Measurements from ENCODE around the gene BUD31.

- TF ChIP-seq EZH2 (IDR thresholded peaks at IDR 0.05; ENCODE audit: borderline replicate concordance, control insufficient read depth, low read depth, low read length) (no peak), SIN3A (IDR thresholded peaks at IDR 0.05; ENCODE audit: low read depth, low read length) (no peak), EGR1 (IDR thresholded peaks at IDR 0.05; ENCODE audit: borderline replicate concordance in 1 of 2, low read depth in 2 of 2, low read length in 2 of 2) (no peak), ETV6 (conservative IDR thresholded peaks at IDR 0.05 in 1 of 2, IDR thresholded peaks at IDR 0.05 in 1 of 2; ENCODE audit: borderline replicate concordance in 1 of 2, low read depth in 1 of 2) (no peak), NR2F1 (conservative IDR thresholded peaks at IDR 0.05) (no peak), RFX5 (IDR thresholded peaks at IDR 0.05; ENCODE audit: low read depth, low read length) (no peak), CHD2 (IDR thresholded peaks at IDR 0.05; ENCODE audit: borderline replicate concordance, low read depth, low read length) (no peak), FOS (IDR thresholded peaks at IDR 0.05; ENCODE audit: borderline replicate concordance, extremely low read depth, insufficient read length) (no peak)
- TF ChIP-seq, protein P1, sequence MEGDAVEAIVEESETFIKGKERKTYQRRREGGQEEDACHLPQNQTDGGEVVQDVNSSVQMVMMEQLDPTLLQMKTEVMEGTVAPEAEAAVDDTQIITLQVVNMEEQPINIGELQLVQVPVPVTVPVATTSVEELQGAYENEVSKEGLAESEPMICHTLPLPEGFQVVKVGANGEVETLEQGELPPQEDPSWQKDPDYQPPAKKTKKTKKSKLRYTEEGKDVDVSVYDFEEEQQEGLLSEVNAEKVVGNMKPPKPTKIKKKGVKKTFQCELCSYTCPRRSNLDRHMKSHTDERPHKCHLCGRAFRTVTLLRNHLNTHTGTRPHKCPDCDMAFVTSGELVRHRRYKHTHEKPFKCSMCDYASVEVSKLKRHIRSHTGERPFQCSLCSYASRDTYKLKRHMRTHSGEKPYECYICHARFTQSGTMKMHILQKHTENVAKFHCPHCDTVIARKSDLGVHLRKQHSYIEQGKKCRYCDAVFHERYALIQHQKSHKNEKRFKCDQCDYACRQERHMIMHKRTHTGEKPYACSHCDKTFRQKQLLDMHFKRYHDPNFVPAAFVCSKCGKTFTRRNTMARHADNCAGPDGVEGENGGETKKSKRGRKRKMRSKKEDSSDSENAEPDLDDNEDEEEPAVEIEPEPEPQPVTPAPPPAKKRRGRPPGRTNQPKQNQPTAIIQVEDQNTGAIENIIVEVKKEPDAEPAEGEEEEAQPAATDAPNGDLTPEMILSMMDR (IDR thresholded peaks at IDR 0.05 in 2 of 3, conservative IDR thresholded peaks at IDR 0.05 in 1 of 3; ENCODE audit: control insufficient read depth in 2 of 3, extremely low read depth in 1 of 3, insufficient read depth in 1 of 3, low read depth in 3 of 3, low read length in 3 of 3): no peak
Observed at GRCh38 chr7:99397297-99397983, 11.3 kb upstream of the BUD31 start.
